CD14-positive monocyte (primary cell): Measurements from ENCODE around the gene CST8. TPM values are rescaled to one million over a fixed set of nuclear protein-coding genes. Genes with fewer than 3 reads are reported as not detected.

Source experiments
- DNase-seq, 3 donors: peaks; one replicate each; pipeline ENCODE4 v3.0.0-alpha.2; 2011 to 2022
- H2AFZ ChIP-seq: 2 replicates; pipeline ENCODE4 v1.6.0; 2012; ENCODE audit warnings: mild to moderate bottlenecking, low read depth, low read length, inconsistent platforms; ENCODE audit not compliant: insufficient read depth, poor library complexity, severe bottlenecking
- H3K27ac ChIP-seq, 2 donors: 1 replicate in 1 of 2; 2 replicates in 1 of 2; pipeline ENCODE4 v1.5.1; 2012 to 2013; ENCODE audit warnings: low read length in 2 of 2, control low read depth in 1 of 2, inconsistent platforms in 1 of 2, low read depth in 1 of 2, mild to moderate bottlenecking in 1 of 2
- H3K27me3 ChIP-seq, 2 donors: one replicate each; pipeline versions ENCODE4 v1.6.0 to v1.6.1; 2011 to 2013; ENCODE audit warnings: low read length in 2 of 2; ENCODE audit not compliant: control insufficient read depth in 2 of 2, insufficient read depth in 2 of 2
- H3K36me3 ChIP-seq, 2 donors: replicated peaks in 1 of 2; 1 replicate in 1 of 2; 2 replicates in 1 of 2; pipeline versions ENCODE4 v1.5.1 to v1.6.1; 2012 to 2013; ENCODE audit warnings: low read length in 2 of 2, control low read depth in 1 of 2, inconsistent platforms in 1 of 2, mild to moderate bottlenecking in 1 of 2; ENCODE audit not compliant: insufficient read depth in 2 of 2, control insufficient read depth in 1 of 2
- H3K4me1 ChIP-seq, 2 donors: 1 replicate in 1 of 2; 2 replicates in 1 of 2; pipeline versions ENCODE4 v1.5.1 to v1.6.1; 2012 to 2013; ENCODE audit warnings: low read length in 2 of 2, control low read depth in 1 of 2, inconsistent platforms in 1 of 2, mild to moderate bottlenecking in 1 of 2, moderate library complexity in 1 of 2; ENCODE audit not compliant: insufficient read depth in 2 of 2, control insufficient read depth in 1 of 2
- H3K4me2 ChIP-seq: replicated peaks from 2 replicates; pipeline ENCODE3; 2012; ENCODE audit warnings: low read length, moderate library complexity, mild to moderate bottlenecking; ENCODE audit not compliant: poor library complexity, severe bottlenecking; ENCODE audit errors: extremely low read depth
- H3K4me3 ChIP-seq, 3 experiments: fragments of 200-600 bp in 1 of 3; sonication (generic) in 1 of 3; replicated peaks in 1 of 3; 1 replicate in 2 of 3; 2 replicates in 1 of 3; pipeline ENCODE4 v1.5.1; 2011 to 2013; ENCODE audit warnings: low read length in 3 of 3, mild to moderate bottlenecking in 3 of 3, control low read depth in 2 of 3, low read depth in 2 of 3, inconsistent platforms in 1 of 3, moderate library complexity in 1 of 3
- H3K79me2 ChIP-seq: 2 replicates; pipeline ENCODE4 v1.6.0; 2012; ENCODE audit warnings: mild to moderate bottlenecking, control low read depth, inconsistent platforms, low read length, moderate library complexity; ENCODE audit not compliant: insufficient read depth
- H3K9ac ChIP-seq: 2 replicates; pipeline ENCODE4 v1.6.0; 2017; ENCODE audit warnings: low read length, mild to moderate bottlenecking; ENCODE audit not compliant: insufficient read depth, poor library complexity, severe bottlenecking
- H3K9me3 ChIP-seq, 2 donors: replicated peaks in 1 of 2; 1 replicate in 1 of 2; 2 replicates in 1 of 2; pipeline versions ENCODE4 v1.5.1 to v1.6.1; 2012 to 2013; ENCODE audit warnings: low read length in 2 of 2, control low read depth in 1 of 2; ENCODE audit not compliant: control insufficient read depth in 1 of 2, insufficient read depth in 1 of 2
- H4K20me1 ChIP-seq: 2 replicates; pipeline ENCODE4 v1.6.0; 2012; ENCODE audit warnings: mild to moderate bottlenecking, low read length, control low read depth, moderate library complexity; ENCODE audit not compliant: insufficient read depth
- H3K27ac Mint-ChIP-seq, 7 donors: one replicate each; pipeline ENCODE4 v1.8.0; 2020; ENCODE audit warnings: mild to moderate bottlenecking in 7 of 7, mixed read lengths in 7 of 7, moderate library complexity in 6 of 7, inconsistent platforms in 2 of 7
- H3K27me3 Mint-ChIP-seq, 3 donors: one replicate each; pipeline ENCODE4 v1.8.0; 2021 to 2022; ENCODE audit warnings: low read depth in 3 of 3, mild to moderate bottlenecking in 3 of 3, mixed read lengths in 3 of 3, moderate library complexity in 3 of 3, inconsistent platforms in 1 of 3
- H3K36me3 Mint-ChIP-seq, 2 donors: one replicate each; pipeline ENCODE4 v1.8.0; 2020; ENCODE audit warnings: mixed read lengths in 2 of 2, inconsistent platforms in 1 of 2, mild to moderate bottlenecking in 1 of 2
- H3K4me1 Mint-ChIP-seq: one replicate; pipeline ENCODE4 v1.8.0; 2020; ENCODE audit warnings: mild to moderate bottlenecking, mixed read lengths
- H3K4me3 Mint-ChIP-seq, 2 donors: one replicate each; pipeline ENCODE4 v1.8.0; 2020; ENCODE audit warnings: mild to moderate bottlenecking in 2 of 2, mixed read lengths in 2 of 2, moderate library complexity in 1 of 2
- H3K9me3 Mint-ChIP-seq, 7 donors: one replicate each; pipeline ENCODE4 v1.8.0; 2020 to 2022; ENCODE audit warnings: mixed read lengths in 7 of 7, mild to moderate bottlenecking in 6 of 7, moderate library complexity in 6 of 7, inconsistent platforms in 2 of 7
- WGBS: methylation state at CpG from one replicate; pipeline ENCODE4 v1.1.5; 2013; ENCODE audit warnings: missing lambda C conversion rate; ENCODE audit not compliant: insufficient coverage; 5-methylcytosine and 5-hydroxymethylcytosine counted together
- intact Hi-C, 2 donors: fragments of 100-400 bp; cut with micrococcal nuclease; formaldehyde crosslinking; loops; one replicate each; pipeline versions ENCODE4 v1.15.0 to v1.15.1; 2023
- polyA plus RNA-seq, 3 donors: library from polyadenylated mRNA; depleted of rRNA in 1 of 3; unstranded in 2 of 3; stranded (reverse) in 1 of 3; fragments of 300-500 nt in 2 of 3; fragments of >200 nt in 1 of 3; fragmentation: Illumina TruSeq in 2 of 3; gene quantifications; 1 replicate in 2 of 3; 2 replicates in 1 of 3; pipeline ENCODE4 v1.2.3, GENCODE V29; 2012 to 2021
- TF ChIP-seq, protein P1 (sequence below): fragments of 200-600 bp; IDR thresholded peaks from one replicate; pipeline ENCODE4 v1.8.0; 2022; ENCODE audit warnings: antibody characterized with exemption, mild to moderate bottlenecking

CST8 gene
- polyA plus RNA-seq, 3 donors, result not detected

DNA sequence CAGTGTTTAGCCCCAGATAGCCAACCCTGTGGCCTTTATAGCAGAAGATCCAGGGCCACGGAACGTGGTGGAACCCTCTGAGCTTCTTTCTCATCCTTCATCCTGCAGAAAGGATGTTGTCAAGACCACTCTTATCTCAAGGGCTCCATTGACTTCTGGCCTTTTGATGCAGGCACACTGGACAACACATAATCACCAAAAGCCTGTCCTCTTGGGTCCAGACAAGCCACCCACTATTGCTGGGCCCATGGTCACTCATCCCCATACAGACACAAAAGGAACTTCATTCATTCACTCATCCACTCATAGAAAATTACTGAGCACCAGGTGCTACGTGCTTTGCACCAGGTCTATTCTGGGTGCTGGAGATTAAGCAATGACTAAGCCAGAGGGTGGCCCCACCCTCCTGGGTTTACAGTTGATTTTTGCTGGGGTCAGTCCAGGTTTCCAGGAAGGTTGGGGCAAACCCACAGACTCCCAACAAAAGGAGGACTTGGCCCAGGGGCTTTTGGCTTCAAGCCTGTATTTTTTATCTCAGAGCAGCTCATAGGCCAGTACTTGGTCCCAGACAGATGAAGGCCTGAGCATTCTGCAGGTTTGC, 2.4 kb downstream of the CST8 start:
- TF ChIP-seq, protein P1, sequence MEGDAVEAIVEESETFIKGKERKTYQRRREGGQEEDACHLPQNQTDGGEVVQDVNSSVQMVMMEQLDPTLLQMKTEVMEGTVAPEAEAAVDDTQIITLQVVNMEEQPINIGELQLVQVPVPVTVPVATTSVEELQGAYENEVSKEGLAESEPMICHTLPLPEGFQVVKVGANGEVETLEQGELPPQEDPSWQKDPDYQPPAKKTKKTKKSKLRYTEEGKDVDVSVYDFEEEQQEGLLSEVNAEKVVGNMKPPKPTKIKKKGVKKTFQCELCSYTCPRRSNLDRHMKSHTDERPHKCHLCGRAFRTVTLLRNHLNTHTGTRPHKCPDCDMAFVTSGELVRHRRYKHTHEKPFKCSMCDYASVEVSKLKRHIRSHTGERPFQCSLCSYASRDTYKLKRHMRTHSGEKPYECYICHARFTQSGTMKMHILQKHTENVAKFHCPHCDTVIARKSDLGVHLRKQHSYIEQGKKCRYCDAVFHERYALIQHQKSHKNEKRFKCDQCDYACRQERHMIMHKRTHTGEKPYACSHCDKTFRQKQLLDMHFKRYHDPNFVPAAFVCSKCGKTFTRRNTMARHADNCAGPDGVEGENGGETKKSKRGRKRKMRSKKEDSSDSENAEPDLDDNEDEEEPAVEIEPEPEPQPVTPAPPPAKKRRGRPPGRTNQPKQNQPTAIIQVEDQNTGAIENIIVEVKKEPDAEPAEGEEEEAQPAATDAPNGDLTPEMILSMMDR, result no peak
- H2AFZ ChIP-seq, result no peak overlapping the region
- H3K36me3 Mint-ChIP-seq, result no peaks in the 10 kb centered on the region
- H3K27ac ChIP-seq, result no peak overlapping the region
- peaks cover 2 to 7% (median 2%) of the 10 kb centered on the region in 3 donors for H3K27me3 Mint-ChIP-seq
- H3K9me3 Mint-ChIP-seq, result peaks cover 0 to 8% (median 7%) of the 10 kb centered on the region in 7 donors
- intact Hi-C loops, result no loop called here
- H3K4me3 ChIP-seq, result no peak overlapping the region
- DNase-seq, result no peak
- no peak overlapping the region for H3K9ac ChIP-seq
- peaks cover 8 to 9% of the 10 kb centered on the region in 2 donors for H3K9me3 ChIP-seq
- H4K20me1 ChIP-seq, result no peaks in the 10 kb centered on the region
- no peaks in the 10 kb centered on the region for H3K4me1 Mint-ChIP-seq
- no peak overlapping the region for H3K4me3 Mint-ChIP-seq
- H3K36me3 ChIP-seq, result no peaks in the 10 kb centered on the region
- no peak overlapping the region for H3K27ac Mint-ChIP-seq
- WGBS, result 90% methylated on average over 3 of the region's 3 CpGs
- no peaks in the 10 kb centered on the region for H3K27me3 ChIP-seq
- no peaks in the 10 kb centered on the region for H3K79me2 ChIP-seq
- H3K4me1 ChIP-seq, result no peaks in the 10 kb centered on the region
- no peak overlapping the region for H3K4me2 ChIP-seq

DNA sequence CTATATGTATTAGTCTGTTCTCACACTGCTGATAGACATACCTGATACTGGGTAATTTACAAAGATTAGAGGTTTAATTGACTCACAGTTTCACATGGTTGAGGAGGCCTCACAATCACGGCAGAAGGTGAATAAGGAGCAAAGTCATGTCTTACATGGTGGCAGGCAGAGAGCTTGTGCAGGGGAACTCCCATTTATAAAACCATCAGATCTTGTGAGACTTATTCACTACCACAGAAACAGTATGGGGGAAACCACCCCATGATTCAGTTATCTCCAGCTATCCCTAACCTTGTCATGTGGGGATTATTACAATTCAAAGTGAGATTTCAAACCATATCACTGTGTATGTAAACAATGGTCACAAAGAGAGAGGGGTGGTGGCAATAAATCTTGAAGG, 6.6 kb downstream of the CST8 start:
- intact Hi-C loops, result no loop called here
- TF ChIP-seq, protein P1, result no peak
- Histone ChIP-seq H2AFZ (no peak overlapping the region), H4K20me1 (no peaks in the 10 kb centered on the region), H3K4me3 (no peak overlapping the region), H3K27ac (no peak overlapping the region), H3K79me2 (no peaks in the 10 kb centered on the region), H3K4me1 (no peaks in the 10 kb centered on the region), H3K36me3 (no peaks in the 10 kb centered on the region), H3K27me3 (no peaks in the 10 kb centered on the region), H3K4me2 (no peak overlapping the region), H3K9me3 (peaks cover 8 to 9% of the 10 kb centered on the region in 2 donors), H3K9ac (no peak overlapping the region)
- peaks cover 0 to 8% (median 7%) of the 10 kb centered on the region in 7 donors for H3K9me3 Mint-ChIP-seq
- no CpG with 5 or more reads among the region's 1 CpG for WGBS
- H3K27me3 Mint-ChIP-seq, result peaks cover 0 to 5% (median 3%) of the 10 kb centered on the region in 3 donors
- no peaks in the 10 kb centered on the region for H3K36me3 Mint-ChIP-seq
- no peak for DNase-seq
- no peaks in the 10 kb centered on the region for H3K4me1 Mint-ChIP-seq
- H3K27ac Mint-ChIP-seq, result no peak overlapping the region
- H3K4me3 Mint-ChIP-seq, result no peak overlapping the region
